Caco-2 (cell line): ENCODE measurements around the gene USP25. TPM values are rescaled to one million over a fixed set of nuclear protein-coding genes. Genes with fewer than 3 reads are reported as not detected.

Experiments
- BruUV-seq: library from RNA; stranded (reverse); fragments of 400-500 nt; replicated peaks from 2 replicates; lab custom pipeline; 2021; lab: Mats Ljungman, UMichigan
- CTCF ChIA-PET: fragments of 300-600 bp; sonication (Branson Sonifier 250); formaldehyde crosslinking; loops from one replicate; lab custom pipeline; 2022; ENCODE audit warnings: antibody characterized with exemption; lab: Charles Lee
- POLR2A ChIA-PET: fragments of 300-600 bp; sonication (Branson Sonifier 250); formaldehyde crosslinking; loops from one replicate; lab custom pipeline; 2022; ENCODE audit warnings: antibody characterized with exemption; lab: Charles Lee
- DNase-seq, 2 experiments: peaks; one replicate each; pipeline versions ENCODE4 v3.0.0 to v3.0.0-alpha.2; 2020 to 2022
- H3K27me3 ChIP-seq: replicated peaks from 2 replicates; pipeline ENCODE4 v1.6.0; 2011; ENCODE audit warnings: low read length; ENCODE audit not compliant: control insufficient read depth, insufficient read depth
- H3K36me3 ChIP-seq: 2 replicates; pipeline ENCODE4 v1.5.1; 2011; ENCODE audit warnings: low read length; ENCODE audit not compliant: control insufficient read depth, insufficient read depth
- H3K4me1 ChIP-seq: fragments of 250-450 bp; sonication (Bioruptor Pico); 2 replicates; pipeline ENCODE4 v1.5.1; 2020; ENCODE audit warnings: mild to moderate bottlenecking
- H3K4me3 ChIP-seq: 2 replicates; pipeline ENCODE4 v1.5.1; 2011; ENCODE audit warnings: low read depth, mild to moderate bottlenecking, control low read depth, low read length
- H3K9me3 ChIP-seq: fragments of 250-450 bp; sonication (Bioruptor Pico); 2 replicates; pipeline ENCODE4 v1.5.1; 2020; ENCODE audit warnings: mild to moderate bottlenecking, moderate library complexity
- H3K27ac Mint-ChIP-seq: one replicate; pipeline ENCODE4 v1.8.0; 2022; ENCODE audit warnings: mixed read lengths; ENCODE audit not compliant: unreplicated experiment
- H3K27me3 Mint-ChIP-seq: one replicate; pipeline ENCODE4 v1.8.0; 2022; ENCODE audit warnings: mixed read lengths; ENCODE audit not compliant: insufficient read depth, unreplicated experiment
- H3K36me3 Mint-ChIP-seq: one replicate; pipeline ENCODE4 v1.8.0; 2022; ENCODE audit warnings: mild to moderate bottlenecking, mixed read lengths; ENCODE audit not compliant: insufficient read depth, unreplicated experiment
- H3K4me1 Mint-ChIP-seq: one replicate; pipeline ENCODE4 v1.8.0; 2022; ENCODE audit warnings: low read depth, mixed read lengths; ENCODE audit not compliant: unreplicated experiment
- H3K4me3 Mint-ChIP-seq: one replicate; pipeline ENCODE4 v1.8.0; 2022; ENCODE audit warnings: mild to moderate bottlenecking, moderate library complexity, mixed read lengths; ENCODE audit not compliant: unreplicated experiment
- H3K9me3 Mint-ChIP-seq: one replicate; pipeline ENCODE4 v1.8.0; 2022; ENCODE audit warnings: mixed read lengths; ENCODE audit not compliant: unreplicated experiment
- CTCF ChIP-seq, 2 experiments: fragments of 200-600 bp in 1 of 2; IDR thresholded peaks; 1 replicate in 1 of 2; 2 replicates in 1 of 2; pipeline versions ENCODE4 v1.5.1 to v1.8.0; 2011 to 2022; ENCODE audit warnings: antibody characterized with exemption in 1 of 2, control low read depth in 1 of 2, inconsistent platforms in 1 of 2, low read depth in 1 of 2, low read length in 1 of 2, mild to moderate bottlenecking in 1 of 2, moderate library complexity in 1 of 2; ENCODE audit not compliant: insufficient read depth in 1 of 2, severe bottlenecking in 1 of 2, unreplicated experiment in 1 of 2
- intact Hi-C: fragments of 100-400 bp; cut with micrococcal nuclease; formaldehyde crosslinking; loops from one replicate; pipeline ENCODE4 v1.10.0; 2022; ENCODE audit not compliant: unreplicated experiment
- total RNA-seq: library from RNA; stranded (reverse); gene quantifications from 2 replicates; pipeline ENCODE4 v1.2.3, GENCODE V29; 2022

The USP25 gene
- total RNA-seq, 1 experiment from 2014 or later: 44.3 TPM

GRCh38 chr21:15872236-15872635 is 142.5 kb downstream of the USP25 start:
- no peaks in the 10 kb centered on the region; the same call in 1 of the 2 replicates for H3K36me3 ChIP-seq
- peaks cover 52% of the 10 kb centered on the region for H3K36me3 Mint-ChIP-seq
- intact Hi-C loops: no loop called here
- ChIA-PET CTCF (no interaction called here), POLR2A (no interaction called here)
- no peaks in the 10 kb centered on the region for H3K27me3 ChIP-seq
- no peak for DNase-seq
- no peaks in the 10 kb centered on the region for H3K9me3 ChIP-seq
- BruUV-seq: no TSS peak
- H3K27me3 Mint-ChIP-seq: no peaks in the 10 kb centered on the region
- H3K4me1 ChIP-seq: peaks cover 4% of the 10 kb centered on the region; the same call in 1 of the 2 replicates
- peaks cover 12% of the 10 kb centered on the region for H3K9me3 Mint-ChIP-seq
- H3K4me3 ChIP-seq: no peak overlapping the region
- no peaks in the 10 kb centered on the region for H3K4me1 Mint-ChIP-seq
- no peak for TF ChIP-seq CTCF (IDR thresholded peaks at IDR 0.05; ENCODE audit: insufficient read depth in 1 of 2, low read depth in 1 of 2, low read length in 1 of 2, severe bottlenecking in 1 of 2, unreplicated experiment in 1 of 2)
- H3K27ac Mint-ChIP-seq: no peak overlapping the region
- H3K4me3 Mint-ChIP-seq: no peak overlapping the region

GRCh38 chr21:15874615-15875014 is 144.8 kb downstream of the USP25 start:
- no TSS peak for BruUV-seq
- H3K36me3 ChIP-seq: no peaks in the 10 kb centered on the region; the same call in 1 of the 2 replicates
- peaks cover 12% of the 10 kb centered on the region for H3K9me3 Mint-ChIP-seq
- H3K27me3 ChIP-seq: no peaks in the 10 kb centered on the region
- intact Hi-C loops: no loop called here
- DNase-seq: no peak
- no peaks in the 10 kb centered on the region for H3K27me3 Mint-ChIP-seq
- ChIA-PET POLR2A (no interaction called here), CTCF (no interaction called here)
- H3K4me3 Mint-ChIP-seq: no peak overlapping the region
- no peak for TF ChIP-seq CTCF (IDR thresholded peaks at IDR 0.05; ENCODE audit: insufficient read depth in 1 of 2, low read depth in 1 of 2, low read length in 1 of 2, severe bottlenecking in 1 of 2, unreplicated experiment in 1 of 2)
- H3K4me3 ChIP-seq: no peak overlapping the region
- peaks cover 4% of the 10 kb centered on the region; the same call in 1 of the 2 replicates for H3K4me1 ChIP-seq
- peaks cover 41% of the 10 kb centered on the region for H3K36me3 Mint-ChIP-seq
- H3K4me1 Mint-ChIP-seq: no peaks in the 10 kb centered on the region
- H3K9me3 ChIP-seq: no peaks in the 10 kb centered on the region
- H3K27ac Mint-ChIP-seq: no peak overlapping the region

GRCh38 chr21:15875286-15875685 is 145.5 kb downstream of the USP25 start:
- intact Hi-C loops: no loop called here
- TF ChIP-seq CTCF (IDR thresholded peaks at IDR 0.05; ENCODE audit: insufficient read depth in 1 of 2, low read depth in 1 of 2, low read length in 1 of 2, severe bottlenecking in 1 of 2, unreplicated experiment in 1 of 2): no peak
- Histone ChIP-seq H3K9me3 (no peaks in the 10 kb centered on the region), H3K4me3 (no peak overlapping the region), H3K36me3 (peaks cover under 1% of the 10 kb centered on the region), H3K27me3 (no peaks in the 10 kb centered on the region), H3K4me1 (peaks cover 4% of the 10 kb centered on the region; the same call in 1 of the 2 replicates)
- POLR2A ChIA-PET: no interaction called here
- H3K27me3 Mint-ChIP-seq: no peaks in the 10 kb centered on the region
- no peak for DNase-seq
- no TSS peak for BruUV-seq
- no peak overlapping the region for H3K27ac Mint-ChIP-seq
- peaks cover 41% of the 10 kb centered on the region for H3K36me3 Mint-ChIP-seq
- CTCF ChIA-PET: no interaction called here
- H3K9me3 Mint-ChIP-seq: peaks cover 12% of the 10 kb centered on the region
- no peaks in the 10 kb centered on the region for H3K4me1 Mint-ChIP-seq
- no peak overlapping the region for H3K4me3 Mint-ChIP-seq
